ENCODE data around the gene AQP12A.

DNA sequence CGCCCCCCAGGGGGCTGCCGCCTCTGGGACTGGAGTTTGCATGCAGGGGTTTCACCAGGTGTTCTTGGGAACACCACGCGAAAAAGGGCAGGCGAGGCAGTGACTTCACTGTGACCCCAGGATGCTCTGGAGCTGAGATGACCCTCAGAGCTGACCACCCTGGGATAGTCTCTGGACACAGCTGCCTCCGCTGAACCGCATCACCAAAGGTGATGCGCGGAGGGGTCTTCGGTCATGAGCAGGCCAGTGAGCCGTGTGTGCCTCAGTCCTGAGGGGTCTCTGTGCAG, 48.9 kb upstream of the AQP12A start:
- TF ChIP-seq EZH2phosphoT487 (IDR thresholded peaks at IDR 0.05; ENCODE audit: borderline replicate concordance) (no peak), POLR2A (IDR thresholded peaks at IDR 0.05; ENCODE audit: borderline replicate concordance, extremely low read depth, insufficient read depth, insufficient read length) (no peak), SRF (IDR thresholded peaks at IDR 0.05; ENCODE audit: low read depth) (no peak), EZH2 (IDR thresholded peaks at IDR 0.05) (no peak), SIN3A (IDR thresholded peaks at IDR 0.05; ENCODE audit: low read depth) (no peak), ZFX (IDR thresholded peaks at IDR 0.05) (no peak), POLR2AphosphoS5 (IDR thresholded peaks at IDR 0.05; ENCODE audit: low read depth, low read length) (no peak), RAD21 (IDR thresholded peaks at IDR 0.05; ENCODE audit: low read depth) (no peak), CBX3 (IDR thresholded peaks at IDR 0.05; ENCODE audit: low read depth) (no peak)
- TF ChIP-seq, protein P1, sequence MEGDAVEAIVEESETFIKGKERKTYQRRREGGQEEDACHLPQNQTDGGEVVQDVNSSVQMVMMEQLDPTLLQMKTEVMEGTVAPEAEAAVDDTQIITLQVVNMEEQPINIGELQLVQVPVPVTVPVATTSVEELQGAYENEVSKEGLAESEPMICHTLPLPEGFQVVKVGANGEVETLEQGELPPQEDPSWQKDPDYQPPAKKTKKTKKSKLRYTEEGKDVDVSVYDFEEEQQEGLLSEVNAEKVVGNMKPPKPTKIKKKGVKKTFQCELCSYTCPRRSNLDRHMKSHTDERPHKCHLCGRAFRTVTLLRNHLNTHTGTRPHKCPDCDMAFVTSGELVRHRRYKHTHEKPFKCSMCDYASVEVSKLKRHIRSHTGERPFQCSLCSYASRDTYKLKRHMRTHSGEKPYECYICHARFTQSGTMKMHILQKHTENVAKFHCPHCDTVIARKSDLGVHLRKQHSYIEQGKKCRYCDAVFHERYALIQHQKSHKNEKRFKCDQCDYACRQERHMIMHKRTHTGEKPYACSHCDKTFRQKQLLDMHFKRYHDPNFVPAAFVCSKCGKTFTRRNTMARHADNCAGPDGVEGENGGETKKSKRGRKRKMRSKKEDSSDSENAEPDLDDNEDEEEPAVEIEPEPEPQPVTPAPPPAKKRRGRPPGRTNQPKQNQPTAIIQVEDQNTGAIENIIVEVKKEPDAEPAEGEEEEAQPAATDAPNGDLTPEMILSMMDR (IDR thresholded peaks at IDR 0.05 in 2 of 3, conservative IDR thresholded peaks at IDR 0.05 in 1 of 3; ENCODE audit: borderline replicate concordance in 1 of 3, insufficient read depth in 1 of 3, low read depth in 2 of 3, low read length in 2 of 3): no peak
- TF ChIP-seq, protein P2, sequence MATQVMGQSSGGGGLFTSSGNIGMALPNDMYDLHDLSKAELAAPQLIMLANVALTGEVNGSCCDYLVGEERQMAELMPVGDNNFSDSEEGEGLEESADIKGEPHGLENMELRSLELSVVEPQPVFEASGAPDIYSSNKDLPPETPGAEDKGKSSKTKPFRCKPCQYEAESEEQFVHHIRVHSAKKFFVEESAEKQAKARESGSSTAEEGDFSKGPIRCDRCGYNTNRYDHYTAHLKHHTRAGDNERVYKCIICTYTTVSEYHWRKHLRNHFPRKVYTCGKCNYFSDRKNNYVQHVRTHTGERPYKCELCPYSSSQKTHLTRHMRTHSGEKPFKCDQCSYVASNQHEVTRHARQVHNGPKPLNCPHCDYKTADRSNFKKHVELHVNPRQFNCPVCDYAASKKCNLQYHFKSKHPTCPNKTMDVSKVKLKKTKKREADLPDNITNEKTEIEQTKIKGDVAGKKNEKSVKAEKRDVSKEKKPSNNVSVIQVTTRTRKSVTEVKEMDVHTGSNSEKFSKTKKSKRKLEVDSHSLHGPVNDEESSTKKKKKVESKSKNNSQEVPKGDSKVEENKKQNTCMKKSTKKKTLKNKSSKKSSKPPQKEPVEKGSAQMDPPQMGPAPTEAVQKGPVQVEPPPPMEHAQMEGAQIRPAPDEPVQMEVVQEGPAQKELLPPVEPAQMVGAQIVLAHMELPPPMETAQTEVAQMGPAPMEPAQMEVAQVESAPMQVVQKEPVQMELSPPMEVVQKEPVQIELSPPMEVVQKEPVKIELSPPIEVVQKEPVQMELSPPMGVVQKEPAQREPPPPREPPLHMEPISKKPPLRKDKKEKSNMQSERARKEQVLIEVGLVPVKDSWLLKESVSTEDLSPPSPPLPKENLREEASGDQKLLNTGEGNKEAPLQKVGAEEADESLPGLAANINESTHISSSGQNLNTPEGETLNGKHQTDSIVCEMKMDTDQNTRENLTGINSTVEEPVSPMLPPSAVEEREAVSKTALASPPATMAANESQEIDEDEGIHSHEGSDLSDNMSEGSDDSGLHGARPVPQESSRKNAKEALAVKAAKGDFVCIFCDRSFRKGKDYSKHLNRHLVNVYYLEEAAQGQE (IDR thresholded peaks at IDR 0.05; ENCODE audit: low read depth): no peak
- TF ChIP-seq, protein P3, sequence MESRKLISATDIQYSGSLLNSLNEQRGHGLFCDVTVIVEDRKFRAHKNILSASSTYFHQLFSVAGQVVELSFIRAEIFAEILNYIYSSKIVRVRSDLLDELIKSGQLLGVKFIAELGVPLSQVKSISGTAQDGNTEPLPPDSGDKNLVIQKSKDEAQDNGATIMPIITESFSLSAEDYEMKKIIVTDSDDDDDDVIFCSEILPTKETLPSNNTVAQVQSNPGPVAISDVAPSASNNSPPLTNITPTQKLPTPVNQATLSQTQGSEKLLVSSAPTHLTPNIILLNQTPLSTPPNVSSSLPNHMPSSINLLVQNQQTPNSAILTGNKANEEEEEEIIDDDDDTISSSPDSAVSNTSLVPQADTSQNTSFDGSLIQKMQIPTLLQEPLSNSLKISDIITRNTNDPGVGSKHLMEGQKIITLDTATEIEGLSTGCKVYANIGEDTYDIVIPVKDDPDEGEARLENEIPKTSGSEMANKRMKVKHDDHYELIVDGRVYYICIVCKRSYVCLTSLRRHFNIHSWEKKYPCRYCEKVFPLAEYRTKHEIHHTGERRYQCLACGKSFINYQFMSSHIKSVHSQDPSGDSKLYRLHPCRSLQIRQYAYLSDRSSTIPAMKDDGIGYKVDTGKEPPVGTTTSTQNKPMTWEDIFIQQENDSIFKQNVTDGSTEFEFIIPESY (IDR thresholded peaks at IDR 0.05; ENCODE audit: extremely low read depth, insufficient replicate concordance, low read length): no peak

Measured in HCT116 (cell line).